HL-60 (cell line): ENCODE data around the gene ANXA8L1.
"Not testable (repeated sequence)": the region's sequence is repeated elsewhere in the genome, so short reads cannot be mapped to it uniquely, and the experiment has no call there.

Experiments used
- GABPA ChIP-seq: IDR thresholded peaks from 2 replicates; pipeline ENCODE4 v1.6.1; 2012; ENCODE audit warnings: low read depth
- POLR2AphosphoS5 ChIP-seq: IDR thresholded peaks from 2 replicates; pipeline ENCODE4 v1.6.1; 2012; ENCODE audit warnings: low read depth
- TF ChIP-seq, protein P1 (sequence below): IDR thresholded peaks from one replicate; pipeline ENCODE4 v1.5.1; 2011; ENCODE audit warnings: low read length, control low read depth, inconsistent platforms; ENCODE audit not compliant: insufficient read depth
- TF ChIP-seq, protein P2 (sequence below): IDR thresholded peaks from 2 replicates; pipeline ENCODE4 v1.6.1; 2012; ENCODE audit warnings: low read depth; ENCODE audit not compliant: insufficient replicate concordance

DNA sequence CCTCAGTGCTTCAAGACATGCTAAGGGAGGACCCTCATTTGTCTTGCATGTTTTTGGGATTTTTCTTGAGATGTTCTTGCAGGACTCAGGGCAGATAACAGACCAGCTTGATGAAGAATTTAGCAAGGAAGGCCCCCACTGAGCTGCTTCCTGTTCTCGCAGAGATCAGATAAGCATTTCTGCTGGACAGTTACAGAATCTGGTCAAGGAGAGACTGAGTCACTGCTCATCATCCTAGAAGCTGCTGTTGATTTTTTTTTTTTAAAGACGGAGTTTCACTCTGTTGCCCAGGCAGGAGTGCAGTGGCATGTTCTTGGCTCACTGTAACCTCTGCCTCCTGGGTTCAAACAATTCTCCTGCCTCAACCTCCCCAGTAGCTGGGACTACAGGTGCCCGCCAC is 1.2 kb upstream of the ANXA8L1 start:
- TF ChIP-seq, protein P1, sequence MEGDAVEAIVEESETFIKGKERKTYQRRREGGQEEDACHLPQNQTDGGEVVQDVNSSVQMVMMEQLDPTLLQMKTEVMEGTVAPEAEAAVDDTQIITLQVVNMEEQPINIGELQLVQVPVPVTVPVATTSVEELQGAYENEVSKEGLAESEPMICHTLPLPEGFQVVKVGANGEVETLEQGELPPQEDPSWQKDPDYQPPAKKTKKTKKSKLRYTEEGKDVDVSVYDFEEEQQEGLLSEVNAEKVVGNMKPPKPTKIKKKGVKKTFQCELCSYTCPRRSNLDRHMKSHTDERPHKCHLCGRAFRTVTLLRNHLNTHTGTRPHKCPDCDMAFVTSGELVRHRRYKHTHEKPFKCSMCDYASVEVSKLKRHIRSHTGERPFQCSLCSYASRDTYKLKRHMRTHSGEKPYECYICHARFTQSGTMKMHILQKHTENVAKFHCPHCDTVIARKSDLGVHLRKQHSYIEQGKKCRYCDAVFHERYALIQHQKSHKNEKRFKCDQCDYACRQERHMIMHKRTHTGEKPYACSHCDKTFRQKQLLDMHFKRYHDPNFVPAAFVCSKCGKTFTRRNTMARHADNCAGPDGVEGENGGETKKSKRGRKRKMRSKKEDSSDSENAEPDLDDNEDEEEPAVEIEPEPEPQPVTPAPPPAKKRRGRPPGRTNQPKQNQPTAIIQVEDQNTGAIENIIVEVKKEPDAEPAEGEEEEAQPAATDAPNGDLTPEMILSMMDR, result not testable (repeated sequence)
- not testable (repeated sequence) for TF ChIP-seq GABPA, POLR2AphosphoS5
- TF ChIP-seq, protein P2, sequence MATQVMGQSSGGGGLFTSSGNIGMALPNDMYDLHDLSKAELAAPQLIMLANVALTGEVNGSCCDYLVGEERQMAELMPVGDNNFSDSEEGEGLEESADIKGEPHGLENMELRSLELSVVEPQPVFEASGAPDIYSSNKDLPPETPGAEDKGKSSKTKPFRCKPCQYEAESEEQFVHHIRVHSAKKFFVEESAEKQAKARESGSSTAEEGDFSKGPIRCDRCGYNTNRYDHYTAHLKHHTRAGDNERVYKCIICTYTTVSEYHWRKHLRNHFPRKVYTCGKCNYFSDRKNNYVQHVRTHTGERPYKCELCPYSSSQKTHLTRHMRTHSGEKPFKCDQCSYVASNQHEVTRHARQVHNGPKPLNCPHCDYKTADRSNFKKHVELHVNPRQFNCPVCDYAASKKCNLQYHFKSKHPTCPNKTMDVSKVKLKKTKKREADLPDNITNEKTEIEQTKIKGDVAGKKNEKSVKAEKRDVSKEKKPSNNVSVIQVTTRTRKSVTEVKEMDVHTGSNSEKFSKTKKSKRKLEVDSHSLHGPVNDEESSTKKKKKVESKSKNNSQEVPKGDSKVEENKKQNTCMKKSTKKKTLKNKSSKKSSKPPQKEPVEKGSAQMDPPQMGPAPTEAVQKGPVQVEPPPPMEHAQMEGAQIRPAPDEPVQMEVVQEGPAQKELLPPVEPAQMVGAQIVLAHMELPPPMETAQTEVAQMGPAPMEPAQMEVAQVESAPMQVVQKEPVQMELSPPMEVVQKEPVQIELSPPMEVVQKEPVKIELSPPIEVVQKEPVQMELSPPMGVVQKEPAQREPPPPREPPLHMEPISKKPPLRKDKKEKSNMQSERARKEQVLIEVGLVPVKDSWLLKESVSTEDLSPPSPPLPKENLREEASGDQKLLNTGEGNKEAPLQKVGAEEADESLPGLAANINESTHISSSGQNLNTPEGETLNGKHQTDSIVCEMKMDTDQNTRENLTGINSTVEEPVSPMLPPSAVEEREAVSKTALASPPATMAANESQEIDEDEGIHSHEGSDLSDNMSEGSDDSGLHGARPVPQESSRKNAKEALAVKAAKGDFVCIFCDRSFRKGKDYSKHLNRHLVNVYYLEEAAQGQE, result not testable (repeated sequence)
